Measurements from ENCODE around the gene MUC12.
"Not testable (repeated sequence)": the region's sequence is repeated elsewhere in the genome, so short reads cannot be mapped to it uniquely, and the experiment has no call there.

The MUC12 gene

GRCh38 chr7:100998530-100998929 is 29.2 kb downstream of the MUC12 start:
- not testable (repeated sequence) for DNase-seq

GRCh38 chr7:100999334-100999733 is 30.0 kb downstream of the MUC12 start:
- DNase-seq: not testable (repeated sequence)

- not testable (repeated sequence) for DNase-seq
These were observed 30.7 kb downstream of the MUC12 start for GRCh38 chr7:101000025-101000424.

GRCh38 chr7:101002333-101002732 is 33.0 kb downstream of the MUC12 start:
- not testable (repeated sequence) for DNase-seq

GRCh38 chr7:101007361-101007760 is 38.0 kb downstream of the MUC12 start:
- DNase-seq: not testable (repeated sequence)

GRCh38 chr7:101009629-101010028 is 40.3 kb downstream of the MUC12 start:
- no peak for DNase-seq

- DNase-seq: no peak
These were observed 43.6 kb downstream of the MUC12 start for GRCh38 chr7:101012931-101013330.

- DNase-seq: no peak
These were observed 46.3 kb downstream of the MUC12 start for GRCh38 chr7:101015626-101016025.

GRCh38 chr7:101017064-101017777 is 47.9 kb downstream of the MUC12 start:
- DNase-seq: peak; percentile 82

GRCh38 chr7:101018271-101019167 is 49.2 kb downstream of the MUC12 start:
- peak; percentile 30 for DNase-seq

GRCh38 chr7:101020444-101020843 is 51.1 kb downstream of the MUC12 start:
- DNase-seq: no peak

- DNase-seq: no peak
These were observed 52.3 kb downstream of the MUC12 start for GRCh38 chr7:101021703-101022102.

- DNase-seq: no peak
These were observed 54.5 kb downstream of the MUC12 start for GRCh38 chr7:101023839-101024238.

GRCh38 chr7:101031082-101031481 is 61.7 kb downstream of the MUC12 start:
- no peak for DNase-seq

GRCh38 chr7:101035941-101036340 is 66.6 kb downstream of the MUC12 start:
- DNase-seq: no peak

GRCh38 chr7:101041283-101041682 is 71.9 kb downstream of the MUC12 start:
- not testable (repeated sequence) for DNase-seq

- DNase-seq: peak; percentile 24
These were observed 89.0 kb downstream of the MUC12 start for GRCh38 chr7:101058355-101058754.

- no peak for DNase-seq
These were observed 90.2 kb downstream of the MUC12 start for GRCh38 chr7:101059620-101059942.

GRCh38 chr7:101060992-101061391 is 91.6 kb downstream of the MUC12 start:
- no peak for DNase-seq

GRCh38 chr7:101064176-101064550 is 94.8 kb downstream of the MUC12 start:
- not testable (repeated sequence) for DNase-seq

GRCh38 chr7:101065162-101065561 is 95.8 kb downstream of the MUC12 start:
- DNase-seq: not testable (repeated sequence)

- no peak for DNase-seq
These were observed 96.9 kb downstream of the MUC12 start for GRCh38 chr7:101066141-101066832.

- no peak for DNase-seq
These were observed 97.4 kb downstream of the MUC12 start for GRCh38 chr7:101066833-101067177.

- DNase-seq: no peak
These were observed 99.0 kb downstream of the MUC12 start for GRCh38 chr7:101068401-101068800.
